GM12878 (cell line): ENCODE results near the gene TMEM72. TPM values are rescaled to one million over a fixed set of nuclear protein-coding genes. Genes with fewer than 3 reads are reported as not detected.

Experiments used
- ATAC-seq: fragments of 200-7000 bp; cut with Tn5 transposase; 3 replicates; pipeline ENCODE4 v1.9.1; 2020; ENCODE audit warnings: mild to moderate bottlenecking, moderate library complexity
- BruUV-seq: library from RNA; stranded (reverse); fragments of 400-500 nt; replicated peaks from 2 replicates; lab custom pipeline; 2021; lab: Mats Ljungman, UMichigan
- CTCF ChIA-PET: fragments of 300-600 bp; sonication (Branson Sonifier 250); formaldehyde crosslinking; extraction: SDS; loops from one replicate; lab custom pipeline; 2021; ENCODE audit warnings: inconsistent platforms; lab: Yijun Ruan, JAX
- POLR2A ChIA-PET: fragments of 350-600 bp; formaldehyde crosslinking; extraction: SDS; loops from one replicate; lab custom pipeline; 2021; ENCODE audit warnings: inconsistent platforms; lab: Charles Lee
- RAD21 ChIA-PET: fragments of 300-600 bp; sonication (Branson Sonifier 250); formaldehyde crosslinking; loops from one replicate; lab custom pipeline; 2023; ENCODE audit warnings: antibody characterized with exemption; ENCODE audit not compliant: unreplicated experiment; lab: Charles Lee
- SMC1A ChIA-PET: fragments of 300-600 bp; sonication (Branson Sonifier 250); formaldehyde crosslinking; loops from one replicate; lab custom pipeline; 2023; ENCODE audit not compliant: unreplicated experiment, uncharacterized antibody; lab: Charles Lee
- DNase-seq: peaks from one replicate; pipeline ENCODE4 v3.0.0-alpha.2; 2011; ENCODE audit warnings: low read depth, low spot score
- FAIRE-seq: peaks from 3 replicates; lab custom pipeline; 2011; peaks lifted over from hg19 to GRCh38; lab: Jason Lieb, UNC
- H2AFZ ChIP-seq: 2 replicates; pipeline ENCODE4 v1.6.0; 2011; ENCODE audit warnings: low read depth, low read length, control low read depth; ENCODE audit not compliant: control insufficient read depth
- H3K27ac ChIP-seq: 2 replicates; pipeline ENCODE4 v1.5.1; 2011; ENCODE audit warnings: control low read depth; ENCODE audit not compliant: control insufficient read depth, insufficient read depth
- H3K27me3 ChIP-seq, 2 experiments: replicated peaks in 1 of 2; 2 replicates each; pipeline versions ENCODE4 v1.6.0 to v1.6.1; 2011; ENCODE audit warnings: low read length in 1 of 2; ENCODE audit not compliant: control insufficient read depth in 2 of 2, insufficient read depth in 2 of 2
- H3K36me3 ChIP-seq, 2 experiments: 2 replicates each; pipeline ENCODE4 v1.5.1; 2011; ENCODE audit warnings: low read length in 1 of 2; ENCODE audit not compliant: control insufficient read depth in 2 of 2, insufficient read depth in 2 of 2
- H3K4me1 ChIP-seq: 2 replicates; pipeline ENCODE4 v1.6.1; 2011; ENCODE audit warnings: mild to moderate bottlenecking, low read length, moderate library complexity, mixed read lengths; ENCODE audit not compliant: control insufficient read depth, insufficient read depth
- H3K4me2 ChIP-seq: 2 replicates; pipeline ENCODE4 v1.6.0; 2011; ENCODE audit warnings: control low read depth; ENCODE audit not compliant: control insufficient read depth, insufficient read depth
- H3K4me3 ChIP-seq: fragments of 200-600 bp; sonication (generic); 2 replicates; pipeline ENCODE4 v1.5.1; 2016
- H3K79me2 ChIP-seq: 2 replicates; pipeline ENCODE4 v1.6.0; 2011; ENCODE audit warnings: low read length; ENCODE audit not compliant: control insufficient read depth, insufficient read depth
- H3K9ac ChIP-seq: 2 replicates; pipeline ENCODE4 v1.8.0; 2011; ENCODE audit warnings: low read length, control low read depth, mixed read lengths; ENCODE audit not compliant: control insufficient read depth, insufficient read depth
- H3K9me3 ChIP-seq: replicated peaks from 3 replicates; pipeline ENCODE4 v1.5.1; 2011; ENCODE audit warnings: mild to moderate bottlenecking, low read length; ENCODE audit not compliant: control insufficient read depth, insufficient read depth
- H4K20me1 ChIP-seq: 2 replicates; pipeline ENCODE4 v1.6.0; 2011; ENCODE audit not compliant: control insufficient read depth, insufficient read depth
- BCL11A ChIP-seq: IDR thresholded peaks from 2 replicates; pipeline ENCODE4 v1.6.1; 2011; ENCODE audit warnings: low read depth, low read length
- HDAC6 ChIP-seq: fragments of 200-600 bp; sonication (generic); IDR thresholded peaks from one replicate; pipeline ENCODE4 v1.8.0; 2017; ENCODE audit warnings: antibody characterized with exemption; ENCODE audit not compliant: unreplicated experiment
- IKZF1 ChIP-seq: fragments of 450-650 bp; conservative IDR thresholded peaks from 2 replicates; pipeline ENCODE4 v1.6.1; 2017; ENCODE audit warnings: antibody characterized with exemption, mild to moderate bottlenecking
- MLLT1 ChIP-seq: fragments of 450-650 bp; IDR thresholded peaks from 2 replicates; pipeline ENCODE4 v1.6.1; 2016; ENCODE audit warnings: mild to moderate bottlenecking
- RAD51 ChIP-seq: fragments of 450-650 bp; IDR thresholded peaks from 2 replicates; pipeline ENCODE4 v1.6.1; 2016; ENCODE audit warnings: moderate library complexity, mild to moderate bottlenecking, inconsistent platforms
- SPI1 ChIP-seq: IDR thresholded peaks from 2 replicates; pipeline ENCODE4 v1.6.1; 2011; ENCODE audit warnings: low read depth, mild to moderate bottlenecking, low read length, moderate library complexity, borderline replicate concordance; ENCODE audit not compliant: insufficient read depth
- WRNIP1 ChIP-seq: IDR thresholded peaks from 2 replicates; pipeline ENCODE4 v1.6.1; 2011; ENCODE audit warnings: low read depth, low read length, improper control_type of control experiment, borderline replicate concordance
- ZNF622 ChIP-seq: fragments of 450-650 bp; IDR thresholded peaks from 2 replicates; pipeline ENCODE4 v1.6.1; 2017; ENCODE audit warnings: mild to moderate bottlenecking, inconsistent platforms
- WGBS: methylation state at CpG from one replicate; pipeline ENCODE4 v1.1.6; 2016; ENCODE audit warnings: low lambda C conversion rate; ENCODE audit not compliant: insufficient replicate concordance, insufficient coverage; ENCODE audit errors: missing lambda C conversion rate; 5-methylcytosine and 5-hydroxymethylcytosine counted together
- in situ Hi-C: fragments of 300-500 bp; cut with MboI; formaldehyde crosslinking; loops from 9 replicates; pipeline ENCODE4 v1.14.3; 2018; ENCODE audit warnings: mixed read lengths
- intact Hi-C: fragments of 100-400 bp; cut with micrococcal nuclease; formaldehyde crosslinking; loops from one replicate; pipeline ENCODE4 v1.14.2; 2022; ENCODE audit not compliant: unreplicated experiment
- polyA plus RNA-seq, 11 experiments: library from polyadenylated mRNA; depleted of rRNA in 4 of 11; unstranded in 6 of 11; stranded (reverse) in 5 of 11; fragments of >200 nt; fragmentation: Nextera tagmentation in 4 of 11; fragmentation: Illumina TruSeq in 1 of 11; extraction: Ambion mirVana in 4 of 11; extraction: Trizol in 1 of 11; gene quantifications; 1 replicate in 1 of 11; 2 replicates in 10 of 11; pipeline versions ENCODE4 v1.2.1 to v1.2.3, GENCODE V29; 2011 to 2016; ENCODE audit warnings: inconsistent platforms in 2 of 11, missing spikeins in 2 of 11, low read depth in 1 of 11
- total RNA-seq, 4 experiments: library from RNA; depleted of rRNA in 3 of 4; stranded (reverse); fragments of >200 nt in 3 of 4; fragmentation: Illumina TruSeq in 1 of 4; extraction: Trizol in 1 of 4; gene quantifications; 2 replicates each; pipeline versions ENCODE4 v1.2.1 to v1.2.3, GENCODE V29; 2013 to 2021
- TF ChIP-seq, protein P1 (sequence below): IDR thresholded peaks from 2 replicates; pipeline ENCODE4 v1.6.1; 2012; ENCODE audit warnings: low read length, inconsistent platforms
- TF ChIP-seq, protein P2 (sequence below): fragments of 450-650 bp; IDR thresholded peaks from 2 replicates; pipeline ENCODE4 v1.6.1; 2017; ENCODE audit warnings: antibody characterized with exemption, mild to moderate bottlenecking, moderate library complexity

TMEM72 gene
- total and polyA plus RNA-seq, 10 of the 15 experiments (the other 5 are each of a cell fraction or from before 2014, with no cell fraction given), result 0.12 TPM; not detected in 9

DNA sequence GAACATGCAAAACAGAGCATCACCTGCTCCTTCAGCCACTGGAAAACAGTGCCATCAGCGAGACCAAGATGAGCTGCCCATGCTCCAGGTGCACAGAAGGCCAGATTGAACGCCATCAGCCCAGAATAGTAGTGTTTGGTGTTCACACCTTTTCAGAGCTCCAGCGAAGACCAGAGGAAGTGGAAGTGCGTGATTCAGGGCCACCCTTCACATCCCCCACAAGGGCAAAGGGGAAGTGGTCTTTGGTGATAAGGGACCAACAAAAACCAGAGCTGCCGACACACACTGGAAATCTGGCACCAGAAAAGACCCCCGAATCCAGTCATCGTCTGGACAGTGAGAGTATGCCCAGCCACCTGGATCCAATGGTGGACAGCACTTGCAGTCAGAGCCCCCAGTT is 29.5 kb upstream of the TMEM72 start:
- in situ Hi-C loops, result no loop called here
- H3K79me2 ChIP-seq, result no peaks in the 10 kb centered on the region
- RAD21 ChIA-PET, result interaction anchor here (0.6 to 1.1 kb wide), 2 partner anchors 9 to 43 kb away, joined by 3 to 5 read pairs; no protein-coding TSS in a partner anchor
- intact Hi-C loops, result no loop called here
- ATAC-seq (no peak), DNase-seq (no peak), FAIRE-seq (no peak)
- CTCF ChIA-PET, result interaction anchor here (1.2 kb wide), 1 partner anchor 15 kb away, joined by 3 read pairs; no protein-coding TSS in a partner anchor
- no peak overlapping the region for H3K27ac ChIP-seq
- peaks cover 0 to 4% of the 10 kb centered on the region in 2 experiments; a peak in 3 of 4 replicates for H3K27me3 ChIP-seq
- POLR2A ChIA-PET, result no interaction called here
- H2AFZ ChIP-seq, result no peak overlapping the region
- no peak overlapping the region for H3K9ac ChIP-seq
- H4K20me1 ChIP-seq, result no peaks in the 10 kb centered on the region
- no peak overlapping the region for H3K4me2 ChIP-seq
- 16% methylated on average over 7 of the region's 7 CpGs for WGBS
- no peaks in the 10 kb centered on the region for H3K4me1 ChIP-seq
- no peaks in the 10 kb centered on the region for H3K36me3 ChIP-seq
- TF ChIP-seq SPI1, result peak; percentile 76; the same call in 1 of the 2 replicates
- peak; percentile 37 for TF ChIP-seq IKZF1
- no peak for TF ChIP-seq BCL11A
- TF ChIP-seq, protein P1, sequence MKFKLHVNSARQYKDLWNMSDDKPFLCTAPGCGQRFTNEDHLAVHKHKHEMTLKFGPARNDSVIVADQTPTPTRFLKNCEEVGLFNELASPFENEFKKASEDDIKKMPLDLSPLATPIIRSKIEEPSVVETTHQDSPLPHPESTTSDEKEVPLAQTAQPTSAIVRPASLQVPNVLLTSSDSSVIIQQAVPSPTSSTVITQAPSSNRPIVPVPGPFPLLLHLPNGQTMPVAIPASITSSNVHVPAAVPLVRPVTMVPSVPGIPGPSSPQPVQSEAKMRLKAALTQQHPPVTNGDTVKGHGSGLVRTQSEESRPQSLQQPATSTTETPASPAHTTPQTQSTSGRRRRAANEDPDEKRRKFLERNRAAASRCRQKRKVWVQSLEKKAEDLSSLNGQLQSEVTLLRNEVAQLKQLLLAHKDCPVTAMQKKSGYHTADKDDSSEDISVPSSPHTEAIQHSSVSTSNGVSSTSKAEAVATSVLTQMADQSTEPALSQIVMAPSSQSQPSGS, result no peak
- H3K4me3 ChIP-seq, result no peak overlapping the region
- SMC1A ChIA-PET, result interaction anchor here (1.0 kb wide), 1 partner anchor 31 kb away, joined by 4 read pairs; no protein-coding TSS in a partner anchor
- no peaks in the 10 kb centered on the region for H3K9me3 ChIP-seq
- no TSS peak for BruUV-seq

- BruUV-seq, result no TSS peak
- in situ Hi-C loops, result no loop called here
- Histone ChIP-seq H3K4me1 (no peaks in the 10 kb centered on the region), H3K9ac (no peak overlapping the region), H3K4me3 (no peak overlapping the region), H3K4me2 (no peak overlapping the region), H3K9me3 (no peaks in the 10 kb centered on the region), H3K36me3 (no peaks in the 10 kb centered on the region), H3K27me3 (peaks cover 0 to 4% of the 10 kb centered on the region in 2 experiments; a peak in 3 of 4 replicates), H3K27ac (no peak overlapping the region), H2AFZ (no peak overlapping the region), H3K79me2 (no peaks in the 10 kb centered on the region), H4K20me1 (no peaks in the 10 kb centered on the region)
- intact Hi-C loops, result no loop called here
- ChIA-PET RAD21 (interaction anchor here (0.6 kb wide), 1 partner anchor 9 kb away, joined by 3 read pairs; no protein-coding TSS in a partner anchor), SMC1A (interaction anchor here (1.0 kb wide), 1 partner anchor 31 kb away, joined by 4 read pairs; no protein-coding TSS in a partner anchor), POLR2A (no interaction called here), CTCF (interaction anchor here (1.2 kb wide), 2 partner anchors 11 to 14 kb away, joined by 3 read pairs; no protein-coding TSS in a partner anchor)
- FAIRE-seq (no peak), DNase-seq (no peak), ATAC-seq (no peak)
- 13% methylated on average over 6 of the region's 6 CpGs for WGBS
- TF ChIP-seq, protein P2, sequence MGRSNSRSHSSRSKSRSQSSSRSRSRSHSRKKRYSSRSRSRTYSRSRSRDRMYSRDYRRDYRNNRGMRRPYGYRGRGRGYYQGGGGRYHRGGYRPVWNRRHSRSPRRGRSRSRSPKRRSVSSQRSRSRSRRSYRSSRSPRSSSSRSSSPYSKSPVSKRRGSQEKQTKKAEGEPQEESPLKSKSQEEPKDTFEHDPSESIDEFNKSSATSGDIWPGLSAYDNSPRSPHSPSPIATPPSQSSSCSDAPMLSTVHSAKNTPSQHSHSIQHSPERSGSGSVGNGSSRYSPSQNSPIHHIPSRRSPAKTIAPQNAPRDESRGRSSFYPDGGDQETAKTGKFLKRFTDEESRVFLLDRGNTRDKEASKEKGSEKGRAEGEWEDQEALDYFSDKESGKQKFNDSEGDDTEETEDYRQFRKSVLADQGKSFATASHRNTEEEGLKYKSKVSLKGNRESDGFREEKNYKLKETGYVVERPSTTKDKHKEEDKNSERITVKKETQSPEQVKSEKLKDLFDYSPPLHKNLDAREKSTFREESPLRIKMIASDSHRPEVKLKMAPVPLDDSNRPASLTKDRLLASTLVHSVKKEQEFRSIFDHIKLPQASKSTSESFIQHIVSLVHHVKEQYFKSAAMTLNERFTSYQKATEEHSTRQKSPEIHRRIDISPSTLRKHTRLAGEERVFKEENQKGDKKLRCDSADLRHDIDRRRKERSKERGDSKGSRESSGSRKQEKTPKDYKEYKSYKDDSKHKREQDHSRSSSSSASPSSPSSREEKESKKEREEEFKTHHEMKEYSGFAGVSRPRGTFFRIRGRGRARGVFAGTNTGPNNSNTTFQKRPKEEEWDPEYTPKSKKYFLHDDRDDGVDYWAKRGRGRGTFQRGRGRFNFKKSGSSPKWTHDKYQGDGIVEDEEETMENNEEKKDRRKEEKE, result no peak
- TF ChIP-seq WRNIP1 (no peak), ZNF622 (no peak), RAD51 (no peak), HDAC6 (no peak), MLLT1 (no peak)
Measured at GRCh38 chr10:44882166-44882720, 28.9 kb upstream of the TMEM72 start.
